GM10266 (cell line): Measurements from ENCODE around the gene FGGY.
"Not testable (repeated sequence)": the region's sequence is repeated elsewhere in the genome, so short reads cannot be mapped to it uniquely, and the experiment has no call there.

Experiments used
- DNase-seq: peaks from one replicate; pipeline ENCODE4 v3.0.0; 2012; ENCODE audit errors: extremely low spot score
- TF ChIP-seq, protein P1 (sequence below): IDR thresholded peaks from 2 replicates; pipeline ENCODE4 v1.5.1; 2012; ENCODE audit warnings: mild to moderate bottlenecking, low read depth; ENCODE audit not compliant: control insufficient read depth, insufficient read depth; ENCODE audit errors: missing control alignments

Gene FGGY

DNA sequence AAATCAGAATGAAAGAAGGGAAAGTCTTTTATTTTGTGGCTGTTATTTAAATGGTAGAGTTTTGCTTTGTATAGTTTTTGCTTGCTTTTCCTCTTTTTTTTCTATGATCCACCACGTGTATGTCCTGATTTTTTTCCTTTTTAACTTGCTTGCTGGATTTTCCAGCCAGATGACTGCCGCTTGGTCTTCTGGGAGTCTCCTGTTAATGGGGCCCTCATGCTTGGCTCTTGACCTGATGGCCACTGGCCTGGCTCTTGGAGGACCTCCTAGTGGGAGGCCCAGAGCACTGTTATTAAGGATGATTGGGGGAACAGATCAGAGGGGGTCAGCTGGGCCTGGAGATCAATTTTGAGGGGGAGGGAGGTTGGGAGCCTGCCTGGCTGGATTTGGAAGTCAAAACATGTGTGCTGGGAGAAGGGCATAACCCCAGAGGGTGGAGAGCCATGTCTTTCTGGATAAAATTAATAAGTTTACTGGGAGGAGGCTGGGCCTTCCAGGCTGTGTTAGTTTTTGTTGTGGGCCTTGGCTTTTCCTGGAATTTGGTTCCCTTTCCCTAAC lies 1.2 kb downstream of the FGGY start:
- TF ChIP-seq, protein P1, sequence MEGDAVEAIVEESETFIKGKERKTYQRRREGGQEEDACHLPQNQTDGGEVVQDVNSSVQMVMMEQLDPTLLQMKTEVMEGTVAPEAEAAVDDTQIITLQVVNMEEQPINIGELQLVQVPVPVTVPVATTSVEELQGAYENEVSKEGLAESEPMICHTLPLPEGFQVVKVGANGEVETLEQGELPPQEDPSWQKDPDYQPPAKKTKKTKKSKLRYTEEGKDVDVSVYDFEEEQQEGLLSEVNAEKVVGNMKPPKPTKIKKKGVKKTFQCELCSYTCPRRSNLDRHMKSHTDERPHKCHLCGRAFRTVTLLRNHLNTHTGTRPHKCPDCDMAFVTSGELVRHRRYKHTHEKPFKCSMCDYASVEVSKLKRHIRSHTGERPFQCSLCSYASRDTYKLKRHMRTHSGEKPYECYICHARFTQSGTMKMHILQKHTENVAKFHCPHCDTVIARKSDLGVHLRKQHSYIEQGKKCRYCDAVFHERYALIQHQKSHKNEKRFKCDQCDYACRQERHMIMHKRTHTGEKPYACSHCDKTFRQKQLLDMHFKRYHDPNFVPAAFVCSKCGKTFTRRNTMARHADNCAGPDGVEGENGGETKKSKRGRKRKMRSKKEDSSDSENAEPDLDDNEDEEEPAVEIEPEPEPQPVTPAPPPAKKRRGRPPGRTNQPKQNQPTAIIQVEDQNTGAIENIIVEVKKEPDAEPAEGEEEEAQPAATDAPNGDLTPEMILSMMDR = no peak
- no peak for DNase-seq

DNA sequence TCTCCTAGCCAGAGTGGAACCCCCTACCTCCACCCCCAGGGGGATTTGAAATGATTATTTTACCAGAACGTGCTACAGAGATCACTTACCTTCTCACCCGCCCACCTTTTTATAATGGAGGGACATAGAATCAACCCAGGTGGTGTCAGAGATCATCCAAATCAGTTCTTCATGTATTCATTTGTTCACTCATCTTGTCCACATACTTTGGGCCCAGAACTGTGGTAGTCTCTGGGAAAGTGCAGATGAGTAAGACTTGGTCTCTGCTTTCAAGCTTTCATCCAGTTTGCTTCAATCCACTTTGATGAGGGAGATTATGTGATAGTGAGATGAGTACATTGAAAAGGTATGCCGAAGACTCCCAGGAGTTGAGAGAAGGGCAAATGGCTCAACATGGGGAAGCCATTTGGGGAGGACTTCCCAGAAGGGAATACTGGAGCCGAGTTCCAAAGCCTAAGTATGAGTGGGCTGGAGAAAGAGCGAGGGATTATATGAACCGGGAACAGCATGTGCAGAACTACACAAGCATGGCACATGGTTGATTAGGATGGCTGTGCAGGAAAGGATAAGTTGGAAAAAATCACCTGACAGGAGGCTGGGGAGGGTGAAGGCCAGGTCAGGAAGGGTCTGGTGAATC lies 1.9 kb downstream of the FGGY start:
- TF ChIP-seq, protein P1 = no peak
- DNase-seq = no peak

DNA sequence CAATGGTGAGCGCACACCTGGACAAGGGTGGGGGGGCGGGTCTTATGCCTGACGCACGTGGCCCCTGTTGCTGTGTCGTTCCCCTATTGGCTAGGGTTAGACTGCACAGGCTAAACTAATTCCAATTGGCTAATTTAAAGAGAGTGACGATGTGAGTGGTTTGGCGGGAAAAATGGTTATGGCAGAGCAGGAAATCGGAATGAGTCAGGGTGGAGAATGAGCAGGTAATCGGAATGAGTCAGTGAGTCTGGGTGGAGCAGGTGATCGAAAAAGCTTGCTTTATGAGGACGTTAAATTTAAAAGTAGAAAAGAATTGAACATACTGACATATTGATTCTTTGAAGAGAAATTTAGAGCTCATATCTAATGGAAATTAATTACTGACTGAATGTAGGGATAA lies 2.8 kb downstream of the FGGY start:
- not testable (repeated sequence) for DNase-seq

DNA sequence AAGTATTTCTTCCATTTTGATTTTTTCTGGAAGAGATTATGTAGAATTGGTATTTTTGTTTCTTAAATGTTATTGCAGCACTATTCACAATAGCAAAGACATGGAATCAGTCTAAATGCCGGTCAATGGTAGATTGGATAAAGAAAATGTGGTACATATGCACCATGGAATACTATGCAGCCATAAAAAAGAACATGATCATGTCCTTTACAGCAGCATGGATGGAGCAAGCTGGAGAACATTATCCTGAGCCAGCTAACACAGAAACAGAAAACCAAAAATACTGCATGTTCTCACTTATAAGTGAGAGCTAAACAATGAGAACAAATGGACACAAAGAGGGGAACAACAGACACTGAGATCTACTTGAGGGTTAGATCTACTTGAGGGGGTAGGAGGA lies 5.4 kb downstream of the FGGY start:
- DNase-seq = no peak
- TF ChIP-seq, protein P1 = no peak

DNA sequence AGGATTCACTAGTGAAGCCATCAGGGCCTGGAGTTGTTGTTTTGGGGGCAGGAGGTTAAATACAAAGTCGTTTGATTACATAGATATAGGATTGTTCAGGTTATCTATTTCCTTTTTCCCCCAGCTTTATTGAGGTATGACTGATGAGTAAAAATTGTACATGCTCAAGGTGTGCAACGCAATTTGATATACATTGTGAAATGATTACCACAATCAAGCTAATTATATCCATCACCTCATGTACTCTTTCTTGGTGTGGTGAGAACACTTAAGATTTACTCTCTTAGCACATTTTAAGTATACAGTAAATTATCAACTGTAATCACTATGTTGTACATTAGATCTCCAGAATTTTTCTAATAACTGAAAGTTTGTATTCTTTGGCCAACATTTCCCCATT lies 6.0 kb downstream of the FGGY start:
- TF ChIP-seq, protein P1 = no peak
- DNase-seq = no peak

DNA sequence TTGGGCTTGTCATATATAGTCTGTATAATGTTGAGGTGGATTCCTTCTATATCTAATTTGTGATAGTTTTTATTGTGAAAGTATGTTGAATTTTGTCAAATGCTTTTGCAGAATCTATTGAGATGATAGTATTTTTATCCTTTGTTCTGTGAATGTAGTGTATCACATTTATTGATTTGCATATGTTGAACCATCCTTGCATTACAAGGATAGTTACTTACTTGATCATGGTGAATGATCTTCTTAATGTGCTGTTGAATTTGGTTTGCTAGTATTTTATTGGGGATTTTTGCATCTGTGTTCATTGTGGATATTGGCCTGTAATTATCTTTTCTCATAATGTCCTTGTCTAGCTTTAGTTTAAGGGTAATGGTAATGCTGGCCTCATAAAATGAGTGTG lies 8.3 kb downstream of the FGGY start:
- no peak for DNase-seq
- TF ChIP-seq, protein P1 = no peak

DNA sequence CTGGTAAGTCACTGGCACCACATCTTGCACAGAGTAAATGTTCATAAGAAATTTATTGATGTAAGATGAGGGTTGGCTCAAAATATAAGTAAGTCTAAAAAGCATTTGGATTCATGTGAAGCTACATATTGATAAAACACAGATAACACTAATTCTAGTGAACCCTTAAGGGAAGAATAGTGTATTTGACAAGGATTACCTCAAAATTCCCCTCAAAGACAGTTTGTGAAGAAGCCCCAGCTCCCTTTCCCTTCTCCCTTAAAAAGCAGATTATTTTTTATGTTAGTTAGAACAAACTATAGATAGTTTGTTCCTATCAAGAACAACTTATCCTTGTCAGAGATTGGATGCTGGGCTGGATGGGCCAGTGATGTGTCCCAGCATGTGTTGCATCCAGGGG lies 10.7 kb downstream of the FGGY start:
- TF ChIP-seq, protein P1 = no peak
- DNase-seq = no peak

DNA sequence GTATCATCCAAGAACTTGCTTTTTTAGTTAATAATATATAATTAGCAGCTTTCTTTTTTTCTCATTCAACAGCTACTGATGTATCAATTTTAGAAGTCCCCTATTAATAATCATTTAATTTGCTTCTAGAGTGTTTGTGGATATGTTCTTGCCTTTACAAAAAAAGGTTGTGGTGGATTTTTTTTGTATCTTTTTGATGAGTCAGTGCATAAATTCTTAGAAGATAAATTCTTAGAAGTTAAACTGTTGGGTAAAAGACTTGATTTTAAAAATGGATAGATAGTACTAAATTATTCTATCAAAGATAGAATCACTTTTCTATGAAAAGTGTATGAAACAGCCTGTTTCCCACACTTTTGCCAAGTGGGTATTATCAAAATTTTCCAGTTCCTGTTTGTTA lies 11.9 kb downstream of the FGGY start:
- TF ChIP-seq, protein P1 = no peak
- no peak for DNase-seq
